Measurements from ENCODE around the gene RLBP1.

Gene RLBP1

DNA sequence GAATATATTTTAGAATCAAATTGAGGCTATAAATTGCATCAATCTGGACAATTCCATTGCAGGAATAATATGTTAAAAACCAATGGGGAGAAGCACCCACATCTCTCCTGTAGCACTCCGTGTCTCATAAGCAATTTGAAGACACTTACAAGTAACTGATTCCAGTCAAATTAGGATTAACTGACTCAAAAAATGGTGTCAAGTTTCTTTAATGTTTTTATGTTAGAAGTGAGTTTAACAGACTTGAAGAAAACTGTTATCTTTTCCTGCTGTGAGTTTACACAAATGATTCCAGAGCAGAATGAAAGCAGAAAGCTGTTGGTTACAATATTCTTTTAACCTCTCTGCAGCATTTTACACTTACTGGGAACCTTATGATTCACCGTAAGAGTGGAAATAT lies 23.2 kb downstream of the RLBP1 start:
- TF ChIP-seq POLR2A (IDR thresholded peaks at IDR 0.05; ENCODE audit: low read length) (no peak), GATA1 (IDR thresholded peaks at IDR 0.05; ENCODE audit: low read depth, low read length) (no peak)
- DNase-seq = no peak

GRCh38 chr15:89197503-89197971 lies 23.8 kb downstream of the RLBP1 start:
- DNase-seq = no peak

GRCh38 chr15:89196994-89197393 lies 24.4 kb downstream of the RLBP1 start:
- DNase-seq = peak; percentile 13 to 22
- TF ChIP-seq POLR2A (IDR thresholded peaks at IDR 0.05; ENCODE audit: low read length) = no peak
- TF ChIP-seq GATA1 (IDR thresholded peaks at IDR 0.05; ENCODE audit: low read depth, low read length) = no peak

More at GRCh38 chr15:89197503-89197971, 23.8 kb downstream of the RLBP1 start:
- TF ChIP-seq POLR2A (IDR thresholded peaks at IDR 0.05; ENCODE audit: low read length) (no peak), GATA1 (IDR thresholded peaks at IDR 0.05; ENCODE audit: low read depth, low read length) (no peak)

DNA sequence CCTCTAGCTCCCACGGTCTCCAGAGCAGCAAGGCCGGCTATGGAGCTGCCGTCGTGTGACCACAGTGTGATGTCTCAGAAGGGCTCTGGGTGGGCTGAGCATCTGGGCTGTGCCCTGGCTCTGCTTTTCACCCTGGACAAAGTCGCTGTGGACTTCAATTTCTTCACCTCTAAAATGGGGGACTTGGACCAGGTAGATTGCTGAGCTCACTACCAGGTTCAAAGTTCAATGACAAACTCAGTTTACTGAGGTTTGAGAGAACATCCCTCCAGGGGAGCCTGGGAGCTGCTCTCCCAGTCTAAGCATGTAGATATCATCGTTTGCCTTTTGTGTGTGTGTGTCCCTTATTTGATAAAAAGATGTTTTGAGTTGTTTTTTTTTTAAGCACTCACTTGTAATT lies 25.1 kb downstream of the RLBP1 start:
- TF ChIP-seq GATA1 (IDR thresholded peaks at IDR 0.05; ENCODE audit: low read depth, low read length) (no peak), POLR2A (IDR thresholded peaks at IDR 0.05; ENCODE audit: low read length) (no peak)
- no peak for DNase-seq

DNA sequence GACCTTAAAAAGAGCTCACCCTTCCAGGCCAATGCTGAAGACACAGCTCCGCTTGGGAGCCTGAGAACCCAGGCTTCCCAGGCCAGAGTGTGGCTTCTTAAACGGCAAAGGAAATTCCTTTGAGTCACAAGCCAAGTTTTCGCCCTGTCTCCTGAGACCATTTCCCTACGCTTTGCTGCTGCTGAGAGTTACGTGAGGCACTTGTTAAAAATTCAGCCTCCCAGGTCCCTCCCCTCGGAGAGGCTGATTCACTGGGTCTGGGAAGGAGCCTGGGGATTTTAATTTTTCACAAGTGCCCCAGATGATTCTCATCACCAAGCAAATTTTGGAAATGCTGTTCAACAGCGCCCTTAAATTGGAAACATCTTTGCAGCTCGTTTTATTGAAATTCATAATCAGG lies 25.5 kb downstream of the RLBP1 start:
- DNase-seq = no peak
- TF ChIP-seq GATA1 (IDR thresholded peaks at IDR 0.05; ENCODE audit: low read depth, low read length) (no peak), POLR2A (IDR thresholded peaks at IDR 0.05; ENCODE audit: low read length) (no peak)

GRCh38 chr15:89194608-89195007 lies 26.8 kb downstream of the RLBP1 start:
- no peak for DNase-seq
- TF ChIP-seq POLR2A (IDR thresholded peaks at IDR 0.05; ENCODE audit: low read length) (no peak), GATA1 (IDR thresholded peaks at IDR 0.05; ENCODE audit: low read depth, low read length) (no peak)

DNA sequence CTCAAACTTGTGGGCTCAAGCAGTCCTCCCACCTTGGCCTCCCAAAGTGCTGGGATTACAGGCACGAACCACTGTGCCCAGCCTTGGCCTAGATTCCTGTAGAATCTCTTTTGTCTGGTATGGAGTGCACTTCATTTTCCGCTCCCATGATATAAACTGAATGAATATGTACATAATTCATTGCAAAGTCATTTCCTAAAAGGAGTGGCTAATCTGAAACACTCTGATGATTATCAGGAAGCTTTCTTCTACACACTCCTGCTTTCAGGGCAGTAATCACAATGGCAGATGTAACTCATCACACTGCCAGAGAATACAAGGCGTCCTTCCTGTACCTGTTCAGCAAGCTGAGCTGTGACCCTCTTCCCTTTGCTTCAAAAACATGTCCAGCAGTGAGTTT lies 28.6 kb downstream of the RLBP1 start:
- DNase-seq = no peak
- no peak for TF ChIP-seq POLR2A (IDR thresholded peaks at IDR 0.05; ENCODE audit: low read length)
- TF ChIP-seq GATA1 (IDR thresholded peaks at IDR 0.05; ENCODE audit: low read depth, low read length) = no peak

DNA sequence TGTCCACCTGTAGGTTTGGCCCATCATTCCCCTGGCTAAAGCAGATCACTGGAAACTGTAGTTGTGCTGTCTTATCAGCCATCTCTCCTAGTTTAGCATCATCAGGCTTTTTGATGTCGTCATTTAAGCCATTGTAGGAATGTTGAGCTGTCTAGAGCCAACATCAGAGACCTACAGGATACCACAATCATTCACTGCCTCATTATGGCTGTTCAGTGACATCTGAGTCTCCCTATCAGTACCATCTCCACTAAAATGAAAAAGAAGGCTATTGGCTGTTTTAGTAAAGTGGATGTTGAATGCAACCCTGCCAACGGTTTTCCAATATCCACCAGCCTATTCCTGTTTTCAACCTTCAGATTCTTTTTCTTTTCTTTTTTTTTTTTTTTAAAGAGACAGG lies 29.2 kb downstream of the RLBP1 start:
- TF ChIP-seq POLR2A (IDR thresholded peaks at IDR 0.05; ENCODE audit: low read length) = no peak
- no peak for DNase-seq

GRCh38 chr15:89187986-89188514 lies 33.3 kb downstream of the RLBP1 start:
- TF ChIP-seq GATA1 (IDR thresholded peaks at IDR 0.05; ENCODE audit: low read depth, low read length) (no peak), POLR2A (IDR thresholded peaks at IDR 0.05; ENCODE audit: low read length) (no peak)
- DNase-seq = no peak

- TF ChIP-seq POLR2A (IDR thresholded peaks at IDR 0.05; ENCODE audit: low read length) (no peak), GATA1 (IDR thresholded peaks at IDR 0.05; ENCODE audit: low read depth, low read length) (no peak)
Measured at GRCh38 chr15:89187301-89187985, 33.9 kb downstream of the RLBP1 start.

DNA sequence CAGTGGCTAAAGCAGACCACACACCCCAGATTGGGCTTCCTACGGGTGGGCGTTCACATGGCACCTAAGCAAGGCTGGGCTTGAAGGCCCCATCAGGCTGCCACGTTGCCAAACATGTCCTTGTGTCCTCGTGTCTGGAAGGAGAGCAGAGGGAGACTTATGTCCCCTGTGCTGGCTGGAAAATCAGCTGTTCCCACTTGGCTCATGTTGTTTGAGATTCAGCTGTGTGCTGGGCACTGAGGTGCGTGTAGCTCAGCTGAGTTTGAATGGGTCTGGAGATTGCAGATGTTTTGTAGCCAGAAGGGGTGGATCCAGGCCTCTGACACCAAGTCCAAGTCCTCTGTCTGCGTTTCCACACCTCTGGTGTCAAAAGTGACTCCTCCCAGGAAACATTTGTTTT lies 34.6 kb downstream of the RLBP1 start:
- TF ChIP-seq GATA1 (IDR thresholded peaks at IDR 0.05; ENCODE audit: low read depth, low read length) (no peak), POLR2A (IDR thresholded peaks at IDR 0.05; ENCODE audit: low read length) (no peak)
- no peak for DNase-seq

More at GRCh38 chr15:89187301-89187985, 33.9 kb downstream of the RLBP1 start:
- DNase-seq = no peak

DNA sequence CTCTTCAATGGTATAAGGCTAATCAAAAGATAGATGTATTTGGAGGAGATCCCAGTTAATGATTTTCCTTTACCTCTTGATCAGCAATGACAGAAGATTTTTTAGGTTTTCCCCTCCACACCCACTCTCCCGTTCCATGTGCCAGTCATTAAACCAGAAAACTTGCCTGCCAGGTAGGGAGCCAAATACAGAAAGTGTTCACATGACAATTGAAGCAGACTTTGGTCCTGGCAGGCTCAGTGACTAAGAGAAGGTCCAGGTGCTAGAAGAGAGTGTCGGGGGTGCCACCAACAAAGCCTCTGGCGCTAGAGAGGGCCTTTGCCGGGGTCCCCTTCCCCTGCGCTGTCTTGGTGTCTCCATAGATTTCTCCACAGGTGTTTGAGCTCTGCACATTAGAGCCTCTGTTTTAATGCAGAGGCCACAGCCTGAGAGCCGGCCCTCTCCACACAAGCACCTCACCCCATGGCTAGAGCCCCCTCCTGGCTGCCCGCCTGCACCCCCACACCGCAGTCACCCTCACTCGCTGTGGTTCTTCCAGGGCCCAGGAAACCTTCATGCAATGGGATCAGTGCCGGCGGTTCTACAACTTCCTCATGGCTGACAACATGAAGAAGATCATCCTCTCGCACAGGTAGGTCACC lies 36.4 kb downstream of the RLBP1 start:
- TF ChIP-seq POLR2A (IDR thresholded peaks at IDR 0.05; ENCODE audit: low read length) = no peak
- TF ChIP-seq GATA1 (IDR thresholded peaks at IDR 0.05; ENCODE audit: low read depth, low read length) = no peak
- DNase-seq = no peak

DNA sequence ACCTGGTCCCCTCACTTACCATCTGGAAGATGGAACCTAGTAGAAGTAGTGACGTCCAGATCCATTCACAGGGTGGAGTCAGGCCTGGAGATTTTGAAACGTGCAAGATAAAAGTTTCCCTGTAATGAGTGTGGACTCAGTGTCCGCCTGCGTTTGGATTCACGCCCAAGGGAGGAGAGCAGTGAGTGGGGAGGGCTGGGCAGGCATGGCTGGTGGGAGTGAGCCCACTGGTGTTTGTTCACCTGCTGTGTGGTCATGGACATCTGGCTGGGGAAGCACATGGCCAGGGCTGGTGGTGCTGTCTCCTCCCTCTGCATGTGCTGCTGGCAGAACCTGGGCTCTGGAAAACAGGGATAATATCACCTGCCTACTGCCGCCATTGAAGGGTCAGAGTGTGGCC lies 37.0 kb downstream of the RLBP1 start:
- no peak for TF ChIP-seq POLR2A (IDR thresholded peaks at IDR 0.05; ENCODE audit: low read length)
- DNase-seq = no peak

GRCh38 chr15:89179966-89180875 lies 41.2 kb downstream of the RLBP1 start:
- no peak for DNase-seq
- TF ChIP-seq GATA1 (IDR thresholded peaks at IDR 0.05; ENCODE audit: low read depth, low read length) (no peak), POLR2A (IDR thresholded peaks at IDR 0.05; ENCODE audit: low read length) (no peak)

Data from erythroblast (primary cell).